ENCODE measurements around the gene FGF21.

The FGF21 gene

DNA sequence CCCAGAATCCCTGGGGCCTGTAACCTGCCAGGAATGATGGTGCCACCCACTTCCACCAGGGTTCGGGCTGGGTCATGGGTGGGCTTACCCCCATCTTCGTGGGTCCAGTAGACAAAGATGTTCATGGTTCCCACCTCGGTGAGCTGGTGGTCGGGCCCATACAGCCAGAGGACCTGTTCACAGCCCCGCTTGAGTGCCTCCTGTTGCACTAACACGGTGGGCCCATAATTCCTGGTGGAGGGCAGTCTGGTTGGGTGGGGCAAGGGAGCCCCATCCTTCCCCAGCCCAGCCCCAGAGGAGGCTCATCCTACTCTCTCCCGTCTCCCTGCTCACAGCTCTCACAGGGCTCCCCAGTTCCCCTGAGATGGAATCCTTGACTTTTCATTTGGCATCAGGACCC lies 41.8 kb downstream of the FGF21 start:
- Histone ChIP-seq H3K36me3 (ENCODE audit: low read depth) (no peaks in the 10 kb centered on the region), H3K4me3 (ENCODE audit: severe bottlenecking) (no peak overlapping the region), H3K4me1 (ENCODE audit: insufficient read depth, poor library complexity, severe bottlenecking) (peaks cover 8% of the 10 kb centered on the region), H3K27me3 (ENCODE audit: insufficient read depth, poor library complexity, severe bottlenecking) (no peaks in the 10 kb centered on the region), H3K9me3 (ENCODE audit: severe bottlenecking) (no peaks in the 10 kb centered on the region), H3K27ac (ENCODE audit: poor library complexity, severe bottlenecking) (no peak overlapping the region)
- no peak for DNase-seq (ENCODE audit: low spot score)
- ATAC-seq (ENCODE audit: low read depth), result no peak
- TF ChIP-seq, protein P1, sequence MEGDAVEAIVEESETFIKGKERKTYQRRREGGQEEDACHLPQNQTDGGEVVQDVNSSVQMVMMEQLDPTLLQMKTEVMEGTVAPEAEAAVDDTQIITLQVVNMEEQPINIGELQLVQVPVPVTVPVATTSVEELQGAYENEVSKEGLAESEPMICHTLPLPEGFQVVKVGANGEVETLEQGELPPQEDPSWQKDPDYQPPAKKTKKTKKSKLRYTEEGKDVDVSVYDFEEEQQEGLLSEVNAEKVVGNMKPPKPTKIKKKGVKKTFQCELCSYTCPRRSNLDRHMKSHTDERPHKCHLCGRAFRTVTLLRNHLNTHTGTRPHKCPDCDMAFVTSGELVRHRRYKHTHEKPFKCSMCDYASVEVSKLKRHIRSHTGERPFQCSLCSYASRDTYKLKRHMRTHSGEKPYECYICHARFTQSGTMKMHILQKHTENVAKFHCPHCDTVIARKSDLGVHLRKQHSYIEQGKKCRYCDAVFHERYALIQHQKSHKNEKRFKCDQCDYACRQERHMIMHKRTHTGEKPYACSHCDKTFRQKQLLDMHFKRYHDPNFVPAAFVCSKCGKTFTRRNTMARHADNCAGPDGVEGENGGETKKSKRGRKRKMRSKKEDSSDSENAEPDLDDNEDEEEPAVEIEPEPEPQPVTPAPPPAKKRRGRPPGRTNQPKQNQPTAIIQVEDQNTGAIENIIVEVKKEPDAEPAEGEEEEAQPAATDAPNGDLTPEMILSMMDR (IDR thresholded peaks at IDR 0.05; ENCODE audit: poor library complexity, severe bottlenecking), result no peak

DNA sequence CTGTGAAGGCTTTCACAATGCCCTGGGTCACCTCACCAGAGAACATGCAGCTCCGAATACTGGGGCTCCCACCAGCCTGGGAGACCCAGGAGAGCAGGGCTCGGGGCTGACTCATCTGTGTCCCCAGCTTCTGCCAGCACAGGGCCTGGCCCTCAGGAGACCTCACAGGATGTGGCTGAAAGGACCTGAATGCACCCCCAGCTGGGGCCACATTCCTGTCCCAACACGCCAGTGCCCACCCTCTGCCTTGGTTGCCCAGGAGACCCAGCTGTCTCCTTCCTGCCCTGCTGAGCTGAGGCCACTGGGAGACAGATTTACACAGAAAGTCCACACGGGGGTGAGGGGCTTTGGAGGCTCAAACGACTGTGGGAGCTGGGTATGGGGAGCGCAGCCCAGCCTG lies 43.6 kb downstream of the FGF21 start:
- Histone ChIP-seq H3K27ac (ENCODE audit: poor library complexity, severe bottlenecking) (peak overlapping the region; percentile 51), H3K27me3 (ENCODE audit: insufficient read depth, poor library complexity, severe bottlenecking) (no peaks in the 10 kb centered on the region), H3K9me3 (ENCODE audit: severe bottlenecking) (no peaks in the 10 kb centered on the region), H3K36me3 (ENCODE audit: low read depth) (no peaks in the 10 kb centered on the region), H3K4me3 (ENCODE audit: severe bottlenecking) (no peak overlapping the region), H3K4me1 (ENCODE audit: insufficient read depth, poor library complexity, severe bottlenecking) (peaks cover 8% of the 10 kb centered on the region)
- TF ChIP-seq, protein P1 (IDR thresholded peaks at IDR 0.05; ENCODE audit: poor library complexity, severe bottlenecking), result no peak
- DNase-seq (ENCODE audit: low spot score), result no peak
- peak; percentile 7; the same call in 1 of the 3 replicates for ATAC-seq (ENCODE audit: low read depth)

DNA sequence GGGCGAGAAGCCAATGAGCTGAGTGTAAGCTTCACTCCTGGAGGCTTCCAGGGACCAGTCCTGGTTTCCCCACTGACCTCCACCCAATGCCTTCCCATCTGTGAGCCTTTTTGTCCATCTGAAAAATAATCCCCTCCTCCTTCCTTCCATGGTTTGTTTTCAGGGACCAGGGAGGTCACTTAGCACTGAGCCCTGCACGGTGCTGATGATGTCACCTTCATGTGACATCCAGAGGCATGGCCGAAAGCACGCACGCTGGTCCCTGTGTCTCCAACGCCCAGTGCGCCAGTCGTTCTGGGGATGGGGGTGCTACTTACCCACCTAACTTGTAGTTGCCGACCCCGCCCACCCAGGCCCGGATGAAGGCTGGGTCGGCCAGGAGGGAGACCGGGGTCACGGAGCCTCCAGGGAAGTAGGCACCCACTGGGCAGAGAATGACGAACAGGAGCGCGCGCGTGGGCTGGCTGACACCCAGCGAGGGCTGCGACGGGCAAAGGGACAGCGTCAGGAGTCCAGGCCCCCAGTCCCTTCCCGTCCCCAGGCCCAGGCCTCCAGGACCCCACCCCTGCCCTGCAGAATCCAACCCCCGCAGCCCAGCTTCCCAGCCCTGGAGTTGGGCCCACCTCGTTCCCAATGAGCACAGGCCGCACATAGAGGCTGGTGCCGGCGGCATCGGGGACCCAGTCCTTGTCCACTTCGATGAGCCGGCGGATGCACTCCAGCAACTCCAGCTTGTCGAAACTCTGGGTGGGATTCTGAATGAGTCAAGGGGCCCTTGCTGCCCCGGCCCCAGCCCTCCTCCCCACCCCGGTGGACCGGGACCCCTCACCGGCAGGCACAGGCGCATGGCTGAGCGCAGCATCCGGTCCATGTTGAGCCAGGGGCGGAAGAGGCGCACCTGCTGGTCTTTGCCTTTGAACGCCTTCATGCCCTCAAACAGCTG lies 44.3 kb downstream of the FGF21 start:
- no peak for DNase-seq (ENCODE audit: low spot score)
- TF ChIP-seq, protein P1 (IDR thresholded peaks at IDR 0.05; ENCODE audit: poor library complexity, severe bottlenecking), result no peak
- ATAC-seq (ENCODE audit: low read depth), result no peak
- H3K27me3 ChIP-seq (ENCODE audit: insufficient read depth, poor library complexity, severe bottlenecking), result no peaks in the 10 kb centered on the region
- H3K4me1 ChIP-seq (ENCODE audit: insufficient read depth, poor library complexity, severe bottlenecking), result peaks cover 8% of the 10 kb centered on the region
- H3K27ac ChIP-seq (ENCODE audit: poor library complexity, severe bottlenecking), result peak overlapping the region; percentile 51
- H3K36me3 ChIP-seq (ENCODE audit: low read depth), result no peaks in the 10 kb centered on the region
- H3K4me3 ChIP-seq (ENCODE audit: severe bottlenecking), result no peak overlapping the region
- no peaks in the 10 kb centered on the region for H3K9me3 ChIP-seq (ENCODE audit: severe bottlenecking)

DNA sequence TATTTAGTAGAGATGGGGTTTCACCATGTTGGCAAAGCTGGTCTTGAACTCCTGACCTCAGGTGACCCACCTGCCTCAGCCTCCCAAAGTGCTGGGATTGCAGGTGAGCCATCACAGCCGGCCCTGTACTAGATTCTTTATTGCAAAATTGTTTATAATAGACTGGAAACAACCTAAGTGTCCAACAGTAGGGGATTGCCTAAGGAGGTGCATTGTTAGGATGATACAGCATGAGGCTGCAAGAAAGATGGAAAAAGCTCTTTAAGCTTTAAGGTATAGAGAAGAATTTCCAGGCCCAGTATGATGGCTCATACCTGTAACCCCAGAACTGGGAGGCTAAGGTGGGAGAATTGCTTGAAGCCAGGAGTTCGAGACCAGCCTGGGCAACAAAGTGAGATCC lies 47.3 kb downstream of the FGF21 start:
- no peaks in the 10 kb centered on the region for H3K27me3 ChIP-seq (ENCODE audit: insufficient read depth, poor library complexity, severe bottlenecking)
- no peak overlapping the region for H3K4me3 ChIP-seq (ENCODE audit: severe bottlenecking)
- DNase-seq (ENCODE audit: low spot score) (no peak), ATAC-seq (ENCODE audit: low read depth) (no peak)
- TF ChIP-seq, protein P1 (IDR thresholded peaks at IDR 0.05; ENCODE audit: poor library complexity, severe bottlenecking), result no peak
- no peak overlapping the region for H3K27ac ChIP-seq (ENCODE audit: poor library complexity, severe bottlenecking)
- H3K36me3 ChIP-seq (ENCODE audit: low read depth), result peaks cover 12% of the 10 kb centered on the region
- no peaks in the 10 kb centered on the region for H3K9me3 ChIP-seq (ENCODE audit: severe bottlenecking)
- peaks cover 8% of the 10 kb centered on the region for H3K4me1 ChIP-seq (ENCODE audit: insufficient read depth, poor library complexity, severe bottlenecking)

DNA sequence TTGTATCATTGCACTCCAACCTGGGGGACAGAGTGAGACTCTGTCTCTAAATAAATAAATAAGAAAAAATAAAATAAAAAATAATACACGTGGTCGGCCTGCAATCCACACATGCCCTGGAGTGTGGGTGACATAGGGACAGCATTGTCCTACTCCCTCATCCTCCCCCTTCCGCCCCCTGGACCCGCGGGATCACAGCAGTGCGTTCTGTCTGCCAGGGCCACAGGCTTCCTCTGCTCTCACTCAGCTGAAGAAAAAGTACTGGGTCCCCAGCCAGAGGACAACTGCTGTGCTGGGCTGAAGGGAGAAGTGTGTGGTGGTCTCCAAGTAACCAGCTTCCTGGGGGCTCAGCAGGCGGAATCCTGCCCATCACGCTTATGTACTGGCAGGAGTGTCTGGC lies 49.2 kb downstream of the FGF21 start:
- peaks cover 15% of the 10 kb centered on the region for H3K36me3 ChIP-seq (ENCODE audit: low read depth)
- peaks cover under 1% of the 10 kb centered on the region for H3K4me1 ChIP-seq (ENCODE audit: insufficient read depth, poor library complexity, severe bottlenecking)
- H3K27ac ChIP-seq (ENCODE audit: poor library complexity, severe bottlenecking), result no peak overlapping the region
- H3K27me3 ChIP-seq (ENCODE audit: insufficient read depth, poor library complexity, severe bottlenecking), result no peaks in the 10 kb centered on the region
- no peak for ATAC-seq (ENCODE audit: low read depth)
- TF ChIP-seq, protein P1 (IDR thresholded peaks at IDR 0.05; ENCODE audit: poor library complexity, severe bottlenecking), result no peak
- no peak for DNase-seq (ENCODE audit: low spot score)
- no peaks in the 10 kb centered on the region for H3K9me3 ChIP-seq (ENCODE audit: severe bottlenecking)
- no peak overlapping the region for H3K4me3 ChIP-seq (ENCODE audit: severe bottlenecking)

Measured in RWPE2 (cell line).